Myometrial cell (primary cell): ENCODE measurements around the gene MTFR1L. TPM values are rescaled to one million over a fixed set of nuclear protein-coding genes. Genes with fewer than 3 reads are reported as not detected.

Experiments
- total RNA-seq: library from RNA; depleted of rRNA; stranded (reverse); fragments of >200 nt; gene quantifications from 2 replicates; pipeline ENCODE4 v1.2.3, GENCODE V29; 2015

Gene MTFR1L
- 46.8 and 53.6 TPM in 2 replicates for total RNA-seq

DNA sequence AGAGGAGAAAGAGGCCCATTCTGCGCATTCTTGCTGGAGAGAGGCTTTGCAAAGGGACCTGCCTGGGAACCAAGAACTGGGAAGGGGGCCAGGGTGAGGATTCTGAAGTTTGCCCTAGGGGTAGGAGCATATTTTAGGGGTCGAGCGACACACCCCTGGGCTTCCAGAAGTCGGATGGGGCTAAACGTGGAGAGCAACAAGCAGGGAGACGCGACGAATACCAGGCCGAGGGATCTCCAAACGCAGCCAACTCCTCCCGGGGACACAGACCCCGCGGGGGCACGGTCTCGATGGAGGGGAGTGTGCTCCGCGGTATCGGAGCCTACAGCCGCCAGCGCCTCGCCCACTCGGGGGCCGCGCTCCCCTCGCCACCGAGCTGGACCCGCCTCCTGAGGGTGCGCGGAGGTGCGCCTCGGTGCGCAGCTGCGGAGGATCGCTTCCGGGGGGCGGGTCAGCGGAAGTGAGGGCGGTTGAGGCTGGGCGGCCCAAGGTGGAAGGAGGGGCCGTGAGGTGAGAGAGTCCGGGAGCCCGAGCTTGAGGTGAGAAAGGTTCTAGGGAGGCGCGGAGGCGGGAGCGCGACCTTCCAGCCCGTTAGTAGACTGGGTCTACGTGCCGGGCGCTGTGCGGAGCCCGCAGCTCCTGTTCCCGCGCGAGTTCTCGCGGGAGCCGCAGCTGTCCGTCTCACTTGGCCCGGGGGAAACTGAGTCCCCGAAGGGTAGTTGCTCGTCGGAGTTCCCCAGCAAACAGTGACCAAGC lies at the start of gene MTFR1L:
MTFR1L (plus strand) TSS at position 464 of the 756 bp plus-strand sequence. CDS start 3,151 bp downstream, outside the sequence.

DNA sequence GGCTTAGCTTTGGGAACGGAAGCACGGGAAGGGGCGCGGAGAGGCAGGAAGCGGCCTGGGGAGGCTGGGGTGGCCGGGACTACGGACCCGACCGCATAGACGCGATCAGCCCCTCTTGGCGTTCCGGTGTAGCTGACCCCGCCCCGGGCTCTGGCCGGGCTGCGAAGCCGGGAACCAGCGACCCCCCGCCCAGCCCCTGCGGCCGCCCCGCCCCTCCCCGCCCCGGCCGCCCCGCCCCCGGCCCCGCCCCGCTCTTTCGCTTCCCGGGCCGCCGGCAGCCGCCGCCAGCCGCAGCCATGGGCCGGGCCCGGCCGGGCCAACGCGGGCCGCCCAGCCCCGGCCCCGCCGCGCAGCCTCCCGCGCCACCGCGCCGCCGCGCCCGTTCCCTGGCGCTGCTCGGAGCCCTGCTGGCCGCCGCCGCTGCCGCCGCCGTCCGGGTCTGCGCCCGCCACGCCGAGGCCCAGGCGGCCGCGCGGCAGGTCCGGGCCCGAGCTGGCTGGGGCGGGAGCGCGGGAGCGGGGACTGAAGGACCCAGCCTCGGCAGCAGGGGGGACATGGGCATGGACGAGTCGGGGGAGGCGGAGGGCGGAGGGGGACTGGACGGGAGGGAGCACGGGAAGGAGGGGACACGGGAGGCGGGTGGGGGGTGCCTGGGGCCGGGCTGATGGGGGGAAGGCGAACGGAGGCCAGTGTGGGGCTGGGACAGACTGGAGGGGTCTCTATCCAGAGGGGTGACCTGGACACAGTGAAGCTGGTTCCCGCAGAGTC lies 19.6 kb upstream of the MTFR1L start, which contains the start of gene SELENON:
SELENON (plus strand) TSS at position 259 of the 768 bp plus-strand sequence; CDS start at position 297, 38 bp downstream.

DNA sequence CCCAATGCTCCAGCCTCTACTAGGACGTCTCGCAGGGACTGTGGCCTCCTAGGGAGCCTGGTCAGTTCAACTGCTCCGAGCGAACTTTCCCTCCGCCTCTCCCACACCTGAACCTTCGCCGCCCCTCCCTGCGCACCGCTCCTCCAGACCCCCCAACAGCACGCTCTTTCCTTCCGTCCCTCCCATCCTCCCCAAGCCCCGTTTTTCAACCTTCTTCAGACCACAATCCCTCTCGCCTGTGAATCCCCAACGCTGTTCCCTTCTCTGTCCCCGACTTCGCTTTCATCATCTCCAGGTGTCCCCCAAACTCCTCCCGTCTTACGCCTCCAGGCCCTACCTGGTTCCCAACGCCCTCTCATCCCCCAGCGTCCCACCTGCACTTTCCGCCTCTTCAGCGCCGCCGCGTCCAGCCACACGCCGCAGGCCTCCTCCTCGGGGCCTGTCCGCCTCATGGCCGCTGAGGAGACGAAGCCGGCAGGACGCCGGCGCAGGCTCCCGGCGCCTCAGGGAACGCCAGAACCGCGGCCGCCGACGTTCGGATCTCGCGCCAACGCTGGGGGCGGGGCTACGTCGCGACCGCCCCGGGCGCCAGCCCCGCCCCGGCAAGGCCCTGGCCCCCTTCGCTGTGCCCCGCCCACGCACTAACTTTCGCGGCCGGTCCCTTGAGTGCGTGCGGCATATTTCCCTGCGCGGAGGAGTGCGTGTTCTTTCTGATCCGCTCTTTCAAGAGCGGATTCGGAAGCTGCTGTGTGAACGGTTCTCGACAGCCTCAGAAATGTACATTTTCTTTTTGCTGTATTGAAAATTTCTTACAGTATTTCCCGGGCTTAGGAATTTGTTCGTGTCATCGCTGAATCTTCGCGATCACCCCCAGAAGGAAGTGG lies 39.4 kb downstream of the MTFR1L start, which contains the start of gene AUNIP:
AUNIP (minus strand) TSS at position 552 of the 884 bp plus-strand sequence; CDS start at position 452, 100 bp downstream.

DNA sequence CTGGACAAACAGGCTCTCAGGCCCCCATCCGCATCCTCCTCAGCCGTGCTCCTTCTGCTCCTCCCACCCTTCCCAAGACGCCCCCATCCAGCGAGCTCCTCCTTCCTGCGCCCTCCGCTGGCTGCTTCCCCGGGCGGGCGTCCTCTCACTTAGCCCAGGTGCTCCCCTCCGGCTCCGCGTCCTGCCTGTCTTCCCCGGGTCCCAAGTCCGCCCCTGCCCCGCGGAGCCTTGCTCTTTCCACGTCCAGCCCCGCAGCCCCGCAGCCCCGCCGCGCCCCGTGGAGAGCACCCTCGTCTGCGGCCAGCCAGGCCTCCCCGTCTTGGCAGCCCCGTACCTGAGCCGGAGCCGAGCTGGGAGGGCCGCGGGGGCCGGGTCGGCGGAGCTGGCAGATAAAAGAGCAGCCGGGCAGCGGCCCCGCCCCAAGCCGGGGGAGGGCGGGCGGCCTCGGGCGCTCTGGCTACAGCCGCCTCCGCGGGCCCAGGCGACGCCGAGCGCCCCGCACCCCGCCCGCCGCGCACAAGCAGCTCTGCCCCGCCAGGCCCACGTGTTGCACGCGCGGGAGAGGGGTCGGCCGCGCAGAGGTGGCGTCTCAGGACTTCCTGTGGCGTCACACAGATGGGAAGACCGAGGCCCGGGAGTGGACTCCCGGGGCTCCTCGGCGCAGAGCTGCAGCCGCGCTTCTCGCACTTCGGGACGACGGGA lies 55.6 kb downstream of the MTFR1L start, which contains the start of gene PAQR7:
PAQR7 (minus strand) TSS at position 555 of the 702 bp plus-strand sequence. CDS start 11,869 bp downstream, outside the sequence.

Other genes with a start within 250 kb of the MTFR1L start
- gene MAN1C1, start 203.2 kb upstream of the MTFR1L start, total RNA-seq = 1.4 and 1.6 TPM in 2 replicates
- 45.4 and 53.0 TPM in 2 replicates for gene SELENON, start 19.8 kb upstream of the MTFR1L start, total RNA-seq
- 1.6 and 2.3 TPM in 2 replicates for gene AUNIP, start 39.5 kb downstream of the MTFR1L start, total RNA-seq
- 20.6 and 25.9 TPM in 2 replicates for gene PAQR7, start 55.8 kb downstream of the MTFR1L start, total RNA-seq
- gene STMN1, start 86.5 kb downstream of the MTFR1L start, total RNA-seq = 105 and 121 TPM in 2 replicates
- 11.9 and 15.3 TPM in 2 replicates for gene PAFAH2, start 178.1 kb downstream of the MTFR1L start, total RNA-seq
- 4.3 and 26.5 TPM in 2 replicates for gene EXTL1, start 201.8 kb downstream of the MTFR1L start, total RNA-seq
- gene SLC30A2, start 226.2 kb downstream of the MTFR1L start, total RNA-seq = not detected in 2 replicates
- gene TRIM63, start 247.7 kb downstream of the MTFR1L start, total RNA-seq = not detected in 2 replicates